K562 (cell line): ENCODE measurements around the gene EID2. TPM values are rescaled to one million over a fixed set of nuclear protein-coding genes. Genes with fewer than 3 reads are reported as not detected.

Experiments used
- ATF6 ChIP-seq: sonication (generic); formaldehyde crosslinking; IDR thresholded peaks from 2 replicates; pipeline ENCODE4 v1.4.0; 2020; ENCODE audit warnings: mild to moderate bottlenecking, missing genetic modification reagents
- DACH1 ChIP-seq: fragments of 450-650 bp; IDR thresholded peaks from 2 replicates; pipeline ENCODE4 v1.6.1; 2018; ENCODE audit not compliant: partially characterized antibody
- ELF4 ChIP-seq: fragments of 450-650 bp; formaldehyde crosslinking; IDR thresholded peaks from 2 replicates; pipeline ENCODE4 v1.4.0; 2022; ENCODE audit warnings: missing genetic modification characterization
- ILF3 ChIP-seq: fragments of 450-650 bp; IDR thresholded peaks from 2 replicates; pipeline ENCODE4 v1.6.1; 2018; ENCODE audit warnings: antibody characterized with exemption, mild to moderate bottlenecking, moderate library complexity, borderline replicate concordance
- KAT7 ChIP-seq: sonication (generic); formaldehyde crosslinking; IDR thresholded peaks from 2 replicates; pipeline ENCODE4 v1.8.0; 2022; ENCODE audit warnings: missing genetic modification reagents, mild to moderate bottlenecking, borderline replicate concordance
- KHSRP ChIP-seq: fragments of 450-650 bp; IDR thresholded peaks from 2 replicates; pipeline ENCODE4 v1.6.1; 2017
- KLF10 ChIP-seq: fragments of 250-450 bp; sonication (Bioruptor Pico); IDR thresholded peaks from 2 replicates; pipeline ENCODE4 v1.6.1; 2021; ENCODE audit warnings: matching md5 sums
- MYBL2 ChIP-seq, 2 experiments: fragments of 450-650 bp in 1 of 2; sonication (generic) in 1 of 2; formaldehyde crosslinking in 1 of 2; IDR thresholded peaks; 2 replicates each; pipeline versions ENCODE4 v1.6.1 to v1.8.1; 2017 to 2022; ENCODE audit warnings: borderline replicate concordance in 1 of 2, inconsistent platforms in 1 of 2, low read depth in 1 of 2, mild to moderate bottlenecking in 1 of 2, missing genetic modification reagents in 1 of 2, moderate library complexity in 1 of 2
- NR4A1 ChIP-seq, 2 experiments: fragments of 250-450 bp in 1 of 2; fragments of 450-650 bp in 1 of 2; sonication (Bioruptor Pico) in 1 of 2; IDR thresholded peaks; 2 replicates each; pipeline versions ENCODE4 v1.4.0 to v1.6.1; 2016 to 2020; ENCODE audit warnings: mild to moderate bottlenecking in 2 of 2, missing compliant biosample characterization in 1 of 2, missing genetic modification characterization in 1 of 2, moderate library complexity in 1 of 2
- POU5F1 ChIP-seq: fragments of 150-350 bp; IDR thresholded peaks from 2 replicates; pipeline ENCODE4 v1.6.1; 2014; ENCODE audit warnings: borderline replicate concordance, low read length, low read depth, mild to moderate bottlenecking; ENCODE audit not compliant: partially characterized antibody
- RAD21 ChIP-seq, 2 experiments: fragments of 250-450 bp in 1 of 2; fragments of 450-650 bp in 1 of 2; sonication (Bioruptor Pico) in 1 of 2; formaldehyde crosslinking in 1 of 2; IDR thresholded peaks in 1 of 2; conservative IDR thresholded peaks in 1 of 2; 2 replicates each; pipeline versions ENCODE4 v1.4.0 to v1.8.0; 2020 to 2022; ENCODE audit warnings: mild to moderate bottlenecking in 2 of 2, moderate library complexity in 1 of 2
- RBM34 ChIP-seq: fragments of 200-400 bp; formaldehyde crosslinking; IDR thresholded peaks from 2 replicates; pipeline ENCODE4 v1.6.1; 2018; ENCODE audit warnings: low read length, borderline replicate concordance; ENCODE audit not compliant: insufficient read depth
- SIN3A ChIP-seq, 2 experiments: fragments of 150-350 bp in 1 of 2; IDR thresholded peaks; 2 replicates each; pipeline ENCODE4 v1.6.1; 2011 to 2016; ENCODE audit warnings: borderline replicate concordance in 2 of 2, low read depth in 2 of 2, low read length in 2 of 2, mild to moderate bottlenecking in 2 of 2, moderate library complexity in 2 of 2; ENCODE audit not compliant: control insufficient read depth in 1 of 2
- SMARCB1 ChIP-seq: IDR thresholded peaks from 2 replicates; pipeline ENCODE4 v1.6.1; 2011; ENCODE audit warnings: improper control_type of control experiment, low read depth; ENCODE audit not compliant: insufficient read length
- SMC3 ChIP-seq: conservative IDR thresholded peaks from 2 replicates; pipeline ENCODE4 v1.6.1; 2011; ENCODE audit warnings: low read depth, low read length, improper control_type of control experiment; ENCODE audit not compliant: insufficient read depth
- STAT6 ChIP-seq: sonication (generic); formaldehyde crosslinking; IDR thresholded peaks from 2 replicates; pipeline ENCODE4 v1.8.1; 2023; ENCODE audit warnings: mild to moderate bottlenecking, missing genetic modification reagents
- ZNF511 ChIP-seq: sonication (generic); formaldehyde crosslinking; IDR thresholded peaks from 2 replicates; pipeline ENCODE4 v1.8.0; 2022; ENCODE audit warnings: mild to moderate bottlenecking, missing genetic modification reagents
- polyA plus RNA-seq, 8 experiments: library from polyadenylated mRNA; depleted of rRNA in 4 of 8; stranded (reverse) in 5 of 8; unstranded in 3 of 8; fragments of >200 nt; fragmentation: Nextera tagmentation in 2 of 8; fragmentation: Illumina TruSeq in 1 of 8; extraction: Ambion mirVana in 2 of 8; extraction: Trizol in 1 of 8; gene quantifications; 2 replicates each; pipeline versions ENCODE4 v1.2.1 to v1.2.3, GENCODE V29; 2011 to 2014; ENCODE audit warnings: inconsistent platforms in 1 of 8, missing spikeins in 1 of 8
- total RNA-seq, 7 experiments: library from RNA; depleted of rRNA in 6 of 7; stranded (reverse); fragments of >200 nt in 6 of 7; fragmentation: Illumina TruSeq in 2 of 7; extraction: Trizol in 2 of 7; gene quantifications; 2 replicates each; pipeline versions ENCODE4 v1.2.1 to v1.2.3, GENCODE V29; 2011 to 2021; ENCODE audit warnings: low replicate concordance in 1 of 7
- TF ChIP-seq, protein P1 (sequence below): fragments of 250-450 bp; sonication (Bioruptor Pico); IDR thresholded peaks from 2 replicates; pipeline ENCODE4 v1.5.0; 2020; ENCODE audit warnings: mild to moderate bottlenecking, borderline replicate concordance

Gene EID2
- total and polyA plus RNA-seq, 9 of the 15 experiments (the other 6 are each of a cell fraction or from before 2014, with no cell fraction given), result 2.5 to 18.5 (median 11.3) TPM

DNA sequence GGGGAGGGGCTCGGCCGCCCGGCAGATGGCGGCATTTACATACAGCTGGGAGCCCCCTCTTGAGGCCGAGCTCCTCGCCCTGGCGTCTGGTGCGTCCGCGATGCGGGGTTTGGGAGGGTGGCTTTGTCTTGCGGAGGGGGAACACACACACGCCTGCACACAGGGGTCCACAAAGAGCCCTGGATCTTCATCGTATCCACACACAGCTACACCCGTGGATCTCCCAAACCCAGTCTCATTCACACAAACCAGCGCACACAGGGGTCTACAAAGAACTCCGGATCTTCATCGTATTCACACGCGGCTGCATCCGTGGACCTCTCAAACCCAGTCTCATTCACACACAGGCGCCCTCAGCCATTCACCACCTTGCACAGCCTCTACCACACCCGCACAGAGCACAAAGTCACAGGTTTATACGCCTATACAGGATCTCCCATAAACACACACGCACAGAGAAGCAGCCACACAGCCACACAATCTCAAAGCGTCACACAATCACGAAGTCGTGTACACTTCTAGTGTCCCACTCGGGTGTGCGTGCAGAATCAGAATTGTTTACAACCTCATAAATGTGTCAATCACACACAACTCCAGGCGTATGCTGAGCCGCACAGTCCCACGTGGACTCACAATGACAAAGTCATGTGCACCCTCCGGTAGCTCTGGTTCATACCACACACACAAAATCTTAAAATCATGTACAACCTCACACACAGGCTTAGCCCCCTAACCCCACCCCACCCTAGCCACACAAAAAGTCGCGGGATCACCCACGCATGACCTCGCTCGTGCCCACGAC lies 41.8 kb downstream of the EID2 start (continued):
- TF ChIP-seq, protein P1, sequence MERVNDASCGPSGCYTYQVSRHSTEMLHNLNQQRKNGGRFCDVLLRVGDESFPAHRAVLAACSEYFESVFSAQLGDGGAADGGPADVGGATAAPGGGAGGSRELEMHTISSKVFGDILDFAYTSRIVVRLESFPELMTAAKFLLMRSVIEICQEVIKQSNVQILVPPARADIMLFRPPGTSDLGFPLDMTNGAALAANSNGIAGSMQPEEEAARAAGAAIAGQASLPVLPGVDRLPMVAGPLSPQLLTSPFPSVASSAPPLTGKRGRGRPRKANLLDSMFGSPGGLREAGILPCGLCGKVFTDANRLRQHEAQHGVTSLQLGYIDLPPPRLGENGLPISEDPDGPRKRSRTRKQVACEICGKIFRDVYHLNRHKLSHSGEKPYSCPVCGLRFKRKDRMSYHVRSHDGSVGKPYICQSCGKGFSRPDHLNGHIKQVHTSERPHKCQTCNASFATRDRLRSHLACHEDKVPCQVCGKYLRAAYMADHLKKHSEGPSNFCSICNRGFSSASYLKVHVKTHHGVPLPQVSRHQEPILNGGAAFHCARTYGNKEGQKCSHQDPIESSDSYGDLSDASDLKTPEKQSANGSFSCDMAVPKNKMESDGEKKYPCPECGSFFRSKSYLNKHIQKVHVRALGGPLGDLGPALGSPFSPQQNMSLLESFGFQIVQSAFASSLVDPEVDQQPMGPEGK (CRISPR knock-in tag), result no peak
- no peak for TF ChIP-seq ATF6 (CRISPR knock-in tag)
- no peak for TF ChIP-seq ZNF511 (CRISPR knock-in tag)
- peak; percentile 65 to 84 for TF ChIP-seq RAD21 (CRISPR knock-in tag; conservative IDR thresholded peaks at IDR 0.05 in 1 of 2, IDR thresholded peaks at IDR 0.05 in 1 of 2)
- TF ChIP-seq SMC3, result peak; percentile 28; the same call in 1 of the 2 replicates
- no peak for TF ChIP-seq KHSRP
- no peak for TF ChIP-seq ILF3
- no peak for TF ChIP-seq NR4A1 (CRISPR knock-in tag; IDR thresholded peaks at IDR 0.05)
- TF ChIP-seq NR4A1 (tag; IDR thresholded peaks at IDR 0.05), result no peak
- no peak for TF ChIP-seq POU5F1
- no peak for TF ChIP-seq STAT6 (CRISPR knock-in tag)
- no peak for TF ChIP-seq ELF4 (CRISPR knock-in tag)
- TF ChIP-seq KAT7 (CRISPR knock-in tag), result no peak
- TF ChIP-seq KLF10 (CRISPR knock-in tag), result no peak
- no peak for TF ChIP-seq MYBL2 (IDR thresholded peaks at IDR 0.05; ENCODE audit: low read depth)
- no peak for TF ChIP-seq MYBL2 (CRISPR knock-in tag; IDR thresholded peaks at IDR 0.05; ENCODE audit: borderline replicate concordance)
- no peak for TF ChIP-seq SMARCB1
- no peak; a peak in 1 of 4 replicates for TF ChIP-seq SIN3A (IDR thresholded peaks at IDR 0.05; ENCODE audit: borderline replicate concordance in 2 of 2, control insufficient read depth in 1 of 2, low read depth in 2 of 2, low read length in 2 of 2)
- TF ChIP-seq RBM34, result no peak
- TF ChIP-seq DACH1, result peak; percentile 79
